Memory B cell (primary cell): ENCODE results near the gene JPH2.
"Not testable (repeated sequence)": the region's sequence is repeated elsewhere in the genome, so short reads cannot be mapped to it uniquely, and the experiment has no call there.

ENCODE experiments used
- ATAC-seq: fragments of 150-1000 bp; cut with Tn5 transposase; 2 replicates; pipeline ENCODE4 v1.10.0; 2021; ENCODE audit warnings: low read depth, mild to moderate bottlenecking, moderate library complexity
- DNase-seq, 2 donors: peaks; one replicate each; pipeline ENCODE4 v3.0.0; 2022; ENCODE audit warnings: low spot score in 2 of 2
- H3K27ac Mint-ChIP-seq: one replicate; pipeline ENCODE4 v1.8.0; 2022; ENCODE audit warnings: mild to moderate bottlenecking, moderate library complexity, mixed read lengths
- H3K27me3 Mint-ChIP-seq: one replicate; pipeline ENCODE4 v1.8.0; 2022; ENCODE audit warnings: mixed read lengths
- H3K36me3 Mint-ChIP-seq: one replicate; pipeline ENCODE4 v1.8.0; 2022; ENCODE audit warnings: mild to moderate bottlenecking, mixed read lengths
- H3K4me1 Mint-ChIP-seq: one replicate; pipeline ENCODE4 v1.8.0; 2022; ENCODE audit warnings: mixed read lengths
- H3K4me3 Mint-ChIP-seq: one replicate; pipeline ENCODE4 v1.8.0; 2022; ENCODE audit warnings: mild to moderate bottlenecking, moderate library complexity, mixed read lengths
- H3K9me3 Mint-ChIP-seq: one replicate; pipeline ENCODE4 v1.8.0; 2022; ENCODE audit warnings: mixed read lengths

JPH2 gene

DNA sequence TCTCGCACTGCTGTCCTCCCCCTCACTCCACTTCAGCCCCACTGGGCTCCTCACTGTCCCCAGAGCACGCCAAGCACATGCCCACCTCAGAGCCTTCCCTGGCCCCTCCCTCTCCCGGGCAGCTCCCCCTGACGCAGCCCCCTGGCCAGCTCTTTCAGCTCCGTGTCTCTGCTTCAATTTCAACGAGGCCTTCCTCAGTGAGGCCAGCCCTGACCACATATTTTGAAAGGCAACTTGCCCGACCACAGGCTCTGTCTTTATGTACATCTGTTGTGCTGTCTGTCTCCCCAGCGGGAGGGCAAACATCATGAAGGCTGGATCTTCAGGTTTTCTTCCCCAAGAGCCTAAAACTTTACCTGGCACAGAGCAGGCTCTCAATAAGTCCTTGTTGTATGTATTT, 44.6 kb downstream of the JPH2 start:
- ATAC-seq = no peak
- no peak for DNase-seq
- no peak overlapping the region for H3K27ac Mint-ChIP-seq
- H3K4me3 Mint-ChIP-seq = no peak overlapping the region
- no peaks in the 10 kb centered on the region for H3K4me1 Mint-ChIP-seq
- H3K9me3 Mint-ChIP-seq = no peaks in the 10 kb centered on the region
- H3K27me3 Mint-ChIP-seq = peaks cover 12% of the 10 kb centered on the region
- H3K36me3 Mint-ChIP-seq = no peaks in the 10 kb centered on the region

DNA sequence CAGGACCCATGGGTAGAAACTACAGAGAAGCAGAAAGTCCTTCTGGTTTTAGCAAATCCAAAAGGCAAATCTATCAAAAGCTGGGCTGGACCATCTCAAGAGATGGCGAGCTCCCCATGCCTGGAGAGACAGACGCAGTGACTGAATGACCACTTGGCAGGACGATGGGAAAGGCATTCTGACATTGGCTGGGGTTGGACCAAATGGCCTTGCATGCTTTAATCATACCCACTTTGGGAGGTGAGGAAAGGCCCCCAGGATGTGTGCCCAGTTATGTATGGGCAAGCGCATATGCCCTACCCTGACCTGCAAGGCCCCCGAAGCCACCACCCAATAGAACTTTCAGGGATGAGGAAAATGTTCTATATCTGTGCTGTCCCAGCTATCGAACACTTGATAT, 45.1 kb downstream of the JPH2 start:
- Mint-ChIP-seq H3K36me3 (no peaks in the 10 kb centered on the region), H3K27me3 (peaks cover 12% of the 10 kb centered on the region), H3K27ac (no peak overlapping the region), H3K4me3 (no peak overlapping the region), H3K9me3 (no peaks in the 10 kb centered on the region), H3K4me1 (no peaks in the 10 kb centered on the region)
- no peak for DNase-seq
- ATAC-seq = no peak

DNA sequence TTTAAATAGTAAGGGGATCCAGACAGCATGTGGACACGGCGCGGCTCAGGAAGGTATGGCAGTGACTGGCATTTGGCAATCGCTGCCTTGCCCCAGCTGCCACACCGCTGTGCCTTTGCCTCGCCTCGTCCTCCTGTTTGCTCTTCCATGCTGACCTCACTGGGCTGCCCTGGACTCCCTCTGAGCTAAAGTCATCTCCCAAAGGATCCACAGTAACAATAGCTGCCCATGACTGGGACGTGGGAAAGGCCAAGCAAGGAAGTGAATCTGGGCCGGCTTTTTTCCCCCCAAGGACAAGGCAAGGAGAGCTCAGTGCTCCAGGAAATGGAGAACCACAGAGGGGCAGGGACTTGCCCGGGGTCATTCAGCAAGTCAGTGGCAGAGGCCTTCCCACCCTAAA, 48.1 kb downstream of the JPH2 start:
- Mint-ChIP-seq H3K36me3 (no peaks in the 10 kb centered on the region), H3K4me3 (no peak overlapping the region), H3K9me3 (no peaks in the 10 kb centered on the region), H3K27me3 (peaks cover 12% of the 10 kb centered on the region), H3K27ac (no peak overlapping the region), H3K4me1 (no peaks in the 10 kb centered on the region)
- DNase-seq (no peak), ATAC-seq (no peak)

DNA sequence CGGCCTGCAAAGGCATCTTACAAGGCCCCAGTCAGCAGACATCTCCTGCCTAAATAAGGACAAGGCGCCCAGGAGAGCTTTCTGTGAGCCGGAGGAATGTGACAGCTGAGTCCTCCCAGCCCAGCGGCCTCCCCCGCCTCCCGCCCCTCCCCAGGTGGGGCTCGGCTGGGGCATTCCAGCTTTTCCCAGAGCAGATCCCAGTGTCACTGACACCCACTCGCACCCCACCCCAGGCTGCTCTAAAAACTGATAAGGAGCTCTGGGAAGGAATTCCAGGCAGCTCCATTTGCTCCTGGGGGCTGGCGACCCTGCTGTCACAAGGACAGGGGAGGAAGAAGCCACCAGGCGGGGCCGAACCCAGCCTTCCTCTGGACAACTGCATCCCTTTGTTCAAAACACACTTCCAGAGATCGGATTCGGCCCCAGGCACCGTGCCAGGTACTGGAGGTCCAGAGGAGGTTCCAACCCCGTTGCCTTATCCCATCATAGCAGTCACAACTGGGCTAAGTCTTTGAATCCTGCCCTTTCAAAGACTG, 49.7 kb downstream of the JPH2 start:
- no peak overlapping the region for H3K4me3 Mint-ChIP-seq
- no peaks in the 10 kb centered on the region for H3K9me3 Mint-ChIP-seq
- DNase-seq = no peak
- H3K27me3 Mint-ChIP-seq = peaks cover 6% of the 10 kb centered on the region
- H3K4me1 Mint-ChIP-seq = no peaks in the 10 kb centered on the region
- ATAC-seq = no peak
- H3K36me3 Mint-ChIP-seq = no peaks in the 10 kb centered on the region
- H3K27ac Mint-ChIP-seq = no peak overlapping the region

DNA sequence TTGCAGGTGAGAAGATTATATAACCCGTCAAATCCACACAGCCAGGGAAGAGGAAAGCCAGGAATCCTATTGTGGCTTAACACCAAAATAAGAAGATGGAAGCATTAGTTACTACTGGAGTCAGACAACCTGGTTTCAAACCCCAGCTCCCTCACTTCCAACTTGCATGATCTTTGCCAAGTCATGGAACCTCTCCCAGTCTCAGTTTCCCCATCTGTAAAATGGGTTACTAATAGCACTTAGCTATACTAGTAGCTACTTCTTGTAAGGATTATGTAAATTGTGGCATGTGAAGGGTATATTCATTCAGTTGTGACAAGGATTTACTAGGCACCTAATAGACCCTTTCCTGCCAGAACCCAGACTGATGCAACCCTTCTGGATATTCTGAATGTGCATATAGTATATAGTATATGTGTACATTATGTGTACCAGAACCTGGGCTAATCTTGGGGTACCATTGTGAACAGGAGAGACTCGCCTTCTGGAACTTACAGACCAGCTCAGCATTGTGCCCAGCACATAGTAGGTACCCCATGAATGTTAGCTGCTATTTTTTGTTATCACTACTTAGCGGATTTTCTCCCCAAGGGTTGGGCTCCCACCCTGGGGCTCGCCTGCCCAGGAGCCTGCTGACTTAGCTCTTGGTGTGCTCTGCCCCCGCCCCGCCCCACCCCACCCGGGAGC, 50.3 kb downstream of the JPH2 start:
- Mint-ChIP-seq H3K27me3 (peaks cover 8% of the 10 kb centered on the region), H3K36me3 (no peaks in the 10 kb centered on the region), H3K27ac (no peak overlapping the region), H3K4me3 (no peak overlapping the region), H3K4me1 (no peaks in the 10 kb centered on the region), H3K9me3 (no peaks in the 10 kb centered on the region)
- no peak for ATAC-seq
- DNase-seq = no peak

DNA sequence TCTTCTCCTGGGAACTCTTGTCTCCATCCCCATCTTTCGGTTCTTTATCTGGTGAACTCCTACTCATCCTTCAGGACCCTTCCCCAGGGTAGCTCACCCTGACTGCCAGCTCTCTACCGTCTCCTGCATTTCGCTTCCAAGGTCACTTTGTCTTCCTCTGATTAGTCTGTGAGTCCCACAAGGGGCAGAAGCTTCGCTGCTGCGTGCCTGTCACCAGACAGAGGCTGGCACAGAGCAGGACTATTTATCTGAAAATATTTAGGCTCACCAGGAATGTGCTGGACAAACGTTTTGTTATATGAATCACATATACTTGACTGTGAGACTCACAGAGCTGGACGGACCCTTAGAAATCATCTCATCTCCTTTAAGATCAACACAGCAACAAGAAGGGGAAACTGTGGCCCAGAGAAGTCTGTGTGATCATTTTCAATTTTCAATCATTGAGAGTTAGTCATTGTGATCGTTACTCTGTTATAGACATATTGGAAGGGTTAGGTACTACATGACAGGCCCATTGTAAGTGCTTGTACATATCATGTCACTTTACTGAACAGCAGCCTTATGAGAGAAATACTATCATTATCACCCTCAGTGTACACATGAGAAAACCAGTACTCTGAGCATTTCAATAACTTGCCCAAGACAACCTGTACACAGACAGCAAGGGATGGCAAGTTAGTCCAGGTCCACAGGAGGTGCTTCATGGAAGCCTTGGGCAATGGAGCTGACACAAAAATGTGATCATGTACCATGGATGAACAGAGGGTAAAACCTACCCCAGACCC, 51.4 kb downstream of the JPH2 start:
- ATAC-seq (no peak), DNase-seq (no peak)
- H3K36me3 Mint-ChIP-seq = no peaks in the 10 kb centered on the region
- no peaks in the 10 kb centered on the region for H3K9me3 Mint-ChIP-seq
- H3K4me3 Mint-ChIP-seq = no peak overlapping the region
- no peak overlapping the region for H3K27ac Mint-ChIP-seq
- no peaks in the 10 kb centered on the region for H3K4me1 Mint-ChIP-seq
- peaks cover 7% of the 10 kb centered on the region for H3K27me3 Mint-ChIP-seq

DNA sequence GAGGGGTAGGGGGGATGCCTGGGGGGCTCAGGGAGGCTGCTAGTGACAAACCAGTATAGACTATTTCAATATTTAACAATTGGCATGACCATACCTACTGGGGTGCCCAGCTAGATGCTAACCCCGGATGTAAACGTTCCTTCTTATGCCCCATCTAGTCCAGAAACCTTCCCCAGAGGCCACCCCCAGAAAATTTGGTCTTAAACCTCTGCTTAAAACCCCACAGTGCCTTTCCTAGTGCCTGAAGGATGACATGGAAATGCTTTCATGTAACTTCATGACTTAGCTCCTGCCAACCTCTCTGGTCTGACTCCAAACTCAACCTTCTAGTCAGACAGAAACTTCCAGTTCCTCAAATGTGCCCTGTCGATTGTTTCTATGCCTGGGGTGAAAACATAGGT, 52.0 kb downstream of the JPH2 start:
- Mint-ChIP-seq H3K27ac (no peak overlapping the region), H3K4me1 (no peaks in the 10 kb centered on the region), H3K4me3 (no peak overlapping the region), H3K36me3 (no peaks in the 10 kb centered on the region), H3K27me3 (peaks cover 7% of the 10 kb centered on the region), H3K9me3 (no peaks in the 10 kb centered on the region)
- ATAC-seq (no peak), DNase-seq (no peak)

DNA sequence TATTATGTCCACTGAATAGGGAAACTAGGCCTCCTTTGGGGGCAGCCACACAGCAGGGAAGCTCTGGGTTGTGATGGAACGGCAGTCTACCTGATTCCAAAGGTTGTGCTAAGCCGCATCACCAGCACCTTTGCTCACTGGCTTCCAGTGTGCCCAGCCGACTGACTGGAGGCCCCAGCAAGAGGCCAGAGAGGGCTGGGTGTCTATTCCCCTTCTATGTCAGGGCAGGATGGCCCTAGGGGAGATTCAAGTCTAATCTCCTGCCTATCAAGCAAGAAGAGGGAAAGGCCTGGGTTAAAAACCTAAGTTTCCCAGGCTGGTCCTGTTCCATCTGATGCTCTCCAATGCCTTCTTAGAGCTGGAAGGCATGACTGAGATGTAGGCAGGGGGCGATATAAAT, 53.6 kb downstream of the JPH2 start:
- H3K27me3 Mint-ChIP-seq = peaks cover 11% of the 10 kb centered on the region
- no peak overlapping the region for H3K4me3 Mint-ChIP-seq
- ATAC-seq = no peak
- H3K27ac Mint-ChIP-seq = no peak overlapping the region
- H3K4me1 Mint-ChIP-seq = no peaks in the 10 kb centered on the region
- no peaks in the 10 kb centered on the region for H3K36me3 Mint-ChIP-seq
- no peaks in the 10 kb centered on the region for H3K9me3 Mint-ChIP-seq
- no peak for DNase-seq

DNA sequence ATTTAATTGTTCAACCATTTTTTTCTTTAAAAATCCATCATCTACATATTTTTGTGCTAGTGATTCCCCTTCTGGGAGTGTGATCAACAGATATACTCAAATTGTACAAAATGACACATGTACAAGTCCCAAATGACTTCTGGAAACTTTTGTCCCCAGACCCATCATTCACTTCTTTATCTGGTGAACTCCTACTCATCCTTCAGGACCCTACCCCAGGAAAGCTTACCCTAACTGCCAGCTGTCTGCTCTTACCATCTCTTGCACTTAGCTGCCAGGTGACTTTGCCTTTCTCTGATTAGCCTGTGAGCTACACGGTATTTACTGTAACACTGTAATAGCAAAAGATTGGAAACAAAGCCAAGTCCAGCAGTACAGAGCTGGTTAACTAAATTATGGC, 55.3 kb downstream of the JPH2 start:
- Mint-ChIP-seq H3K27me3 (peaks cover 11% of the 10 kb centered on the region), H3K4me1 (no peaks in the 10 kb centered on the region), H3K36me3 (no peaks in the 10 kb centered on the region), H3K27ac (no peak overlapping the region), H3K9me3 (no peaks in the 10 kb centered on the region), H3K4me3 (no peak overlapping the region)
- DNase-seq = no peak
- ATAC-seq = no peak

DNA sequence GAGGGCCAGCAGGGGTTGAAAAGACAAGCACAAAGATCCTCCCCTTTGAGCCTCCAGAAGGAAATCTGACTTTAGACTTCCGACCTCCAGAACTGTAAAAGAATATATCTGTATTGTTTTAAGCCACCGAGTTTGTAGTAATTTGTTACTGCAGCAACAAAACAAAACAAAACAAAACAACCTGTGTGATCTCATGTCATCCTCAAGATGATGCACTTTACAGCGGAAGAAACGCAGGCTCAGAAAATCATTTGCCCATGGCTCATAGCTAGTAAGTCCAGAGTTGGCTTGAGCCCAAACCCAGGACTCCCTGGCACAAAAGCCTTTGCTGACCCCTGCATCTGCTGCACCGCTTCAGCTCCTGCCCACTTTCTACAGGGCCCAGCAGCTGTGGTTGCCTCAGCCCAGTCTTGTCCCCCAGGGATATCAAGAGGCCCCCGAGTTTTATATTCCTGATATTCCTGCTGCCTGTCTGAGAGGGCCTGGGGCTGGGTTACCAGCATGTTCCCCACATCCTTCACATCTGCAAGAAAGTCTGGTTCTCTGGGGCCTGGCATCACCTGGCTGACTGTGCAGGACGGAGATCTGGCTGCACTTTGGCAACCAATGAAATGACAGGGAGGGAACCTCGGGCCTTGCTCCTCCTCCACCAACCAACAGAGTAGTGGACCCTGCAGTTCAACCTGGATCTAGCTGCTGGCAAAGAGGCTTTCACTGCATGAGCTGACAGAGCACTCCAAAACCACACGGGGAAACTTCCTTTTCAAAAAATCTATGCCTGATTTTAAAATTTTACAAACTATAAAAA, 56.9 kb downstream of the JPH2 start:
- Mint-ChIP-seq H3K4me3 (no peak overlapping the region), H3K9me3 (no peaks in the 10 kb centered on the region), H3K27ac (no peak overlapping the region), H3K36me3 (no peaks in the 10 kb centered on the region), H3K27me3 (peaks cover 11% of the 10 kb centered on the region), H3K4me1 (no peaks in the 10 kb centered on the region)
- no peak for ATAC-seq
- no peak for DNase-seq

DNA sequence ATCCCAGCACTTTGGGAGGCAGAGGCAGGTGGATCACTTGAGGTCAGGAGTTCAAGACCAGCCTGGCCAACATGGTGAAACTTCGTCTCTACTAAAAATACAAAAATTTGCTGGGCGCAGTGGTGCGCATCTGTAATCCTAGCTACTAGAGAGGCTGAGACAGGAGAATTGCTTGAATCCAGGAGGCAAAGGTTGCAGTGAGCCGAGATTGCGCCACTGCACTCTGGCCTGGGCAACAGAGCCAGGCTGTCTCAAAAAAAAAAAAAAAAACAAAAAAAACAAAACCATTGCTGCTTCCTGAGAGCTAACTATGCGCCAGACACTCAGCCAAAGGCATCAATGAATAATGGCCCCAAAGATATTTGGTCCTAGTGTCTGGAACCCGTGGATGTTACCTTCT, 57.7 kb downstream of the JPH2 start:
- H3K4me1 Mint-ChIP-seq, H3K36me3 Mint-ChIP-seq, ATAC-seq, H3K27ac Mint-ChIP-seq, H3K9me3 Mint-ChIP-seq, H3K4me3 Mint-ChIP-seq, DNase-seq: not testable (repeated sequence)
- H3K27me3 Mint-ChIP-seq = peaks cover 13% of the 10 kb centered on the region

DNA sequence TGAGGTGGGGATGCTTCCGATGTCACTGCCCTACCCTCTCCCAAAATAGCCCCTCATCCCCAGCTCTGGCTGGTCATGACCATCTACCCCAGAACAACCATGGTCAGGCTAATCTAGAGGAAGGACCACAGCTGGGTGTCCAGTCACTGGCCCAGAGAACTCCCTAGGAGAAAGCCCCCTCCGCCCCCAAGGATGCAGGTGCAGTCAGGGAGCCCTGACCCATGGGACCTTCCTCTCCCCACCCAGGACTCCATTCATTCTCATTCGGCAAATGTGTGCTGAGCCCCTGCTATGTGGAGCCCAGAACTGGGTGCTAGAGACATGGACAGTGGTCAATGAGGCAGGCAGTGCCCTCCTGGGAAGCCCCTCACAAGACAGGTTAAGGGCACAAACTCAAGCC, 60.5 kb downstream of the JPH2 start:
- Mint-ChIP-seq H3K4me1 (no peaks in the 10 kb centered on the region), H3K9me3 (no peaks in the 10 kb centered on the region), H3K27ac (no peak overlapping the region), H3K27me3 (peaks cover 14% of the 10 kb centered on the region), H3K36me3 (no peaks in the 10 kb centered on the region), H3K4me3 (no peak overlapping the region)
- ATAC-seq (no peak), DNase-seq (no peak)

DNA sequence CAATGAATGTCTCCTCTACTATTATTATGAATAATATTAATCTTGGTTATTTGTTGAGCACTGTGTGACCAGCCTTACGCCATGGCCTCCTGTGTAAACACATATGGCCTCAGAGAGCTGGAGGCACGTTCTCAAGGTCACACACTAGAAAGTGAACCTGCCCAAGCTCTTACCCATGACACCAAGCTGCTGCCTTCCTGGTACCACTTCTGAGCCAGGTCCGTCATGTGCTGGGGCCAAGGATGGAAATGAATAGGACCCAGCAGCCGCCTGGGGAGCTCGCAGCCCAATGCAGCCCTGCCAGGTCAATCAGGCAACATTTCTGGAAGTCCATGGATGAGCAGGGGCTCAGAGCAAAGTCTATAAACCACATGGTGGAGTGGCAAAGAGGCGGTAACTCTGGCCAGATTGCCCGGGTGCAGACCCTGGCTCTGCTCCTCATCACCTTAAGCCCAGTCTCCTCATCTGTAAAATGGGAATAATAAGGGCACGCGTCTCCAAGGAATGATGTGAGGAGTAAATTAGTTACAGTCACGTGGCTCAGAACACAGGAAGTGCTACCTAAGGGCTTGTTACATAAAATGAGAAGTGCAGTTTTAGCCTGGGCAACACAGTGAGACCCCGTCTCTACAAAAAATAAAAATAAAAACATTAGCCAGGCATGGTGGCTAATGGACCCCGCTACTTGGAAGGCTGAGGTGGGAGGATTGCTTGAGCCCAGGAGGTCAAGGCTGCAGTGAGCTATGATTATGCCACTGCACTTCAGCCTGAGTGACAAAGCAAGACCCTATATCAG, 61.5 kb downstream of the JPH2 start:
- DNase-seq = no peak
- Mint-ChIP-seq H3K27me3 (peaks cover 17% of the 10 kb centered on the region), H3K4me3 (no peak overlapping the region), H3K36me3 (no peaks in the 10 kb centered on the region), H3K27ac (no peak overlapping the region), H3K9me3 (no peaks in the 10 kb centered on the region), H3K4me1 (no peaks in the 10 kb centered on the region)
- ATAC-seq = no peak
